CD14-positive monocyte (primary cell): ENCODE data around the gene ACSS2. TPM values are rescaled to one million over a fixed set of nuclear protein-coding genes. Genes with fewer than 3 reads are reported as not detected.

ENCODE experiments used
- DNase-seq, 3 donors: peaks; one replicate each; pipeline ENCODE4 v3.0.0-alpha.2; 2011 to 2022
- H2AFZ ChIP-seq: 2 replicates; pipeline ENCODE4 v1.6.0; 2012; ENCODE audit warnings: mild to moderate bottlenecking, low read depth, low read length, inconsistent platforms; ENCODE audit not compliant: insufficient read depth, poor library complexity, severe bottlenecking
- H3K27ac ChIP-seq, 2 donors: 1 replicate in 1 of 2; 2 replicates in 1 of 2; pipeline ENCODE4 v1.5.1; 2012 to 2013; ENCODE audit warnings: low read length in 2 of 2, control low read depth in 1 of 2, inconsistent platforms in 1 of 2, low read depth in 1 of 2, mild to moderate bottlenecking in 1 of 2
- H3K27me3 ChIP-seq, 2 donors: one replicate each; pipeline versions ENCODE4 v1.6.0 to v1.6.1; 2011 to 2013; ENCODE audit warnings: low read length in 2 of 2; ENCODE audit not compliant: control insufficient read depth in 2 of 2, insufficient read depth in 2 of 2
- H3K36me3 ChIP-seq, 2 donors: replicated peaks in 1 of 2; 1 replicate in 1 of 2; 2 replicates in 1 of 2; pipeline versions ENCODE4 v1.5.1 to v1.6.1; 2012 to 2013; ENCODE audit warnings: low read length in 2 of 2, control low read depth in 1 of 2, inconsistent platforms in 1 of 2, mild to moderate bottlenecking in 1 of 2; ENCODE audit not compliant: insufficient read depth in 2 of 2, control insufficient read depth in 1 of 2
- H3K4me1 ChIP-seq, 2 donors: 1 replicate in 1 of 2; 2 replicates in 1 of 2; pipeline versions ENCODE4 v1.5.1 to v1.6.1; 2012 to 2013; ENCODE audit warnings: low read length in 2 of 2, control low read depth in 1 of 2, inconsistent platforms in 1 of 2, mild to moderate bottlenecking in 1 of 2, moderate library complexity in 1 of 2; ENCODE audit not compliant: insufficient read depth in 2 of 2, control insufficient read depth in 1 of 2
- H3K4me2 ChIP-seq: replicated peaks from 2 replicates; pipeline ENCODE3; 2012; ENCODE audit warnings: low read length, moderate library complexity, mild to moderate bottlenecking; ENCODE audit not compliant: poor library complexity, severe bottlenecking; ENCODE audit errors: extremely low read depth
- H3K4me3 ChIP-seq, 3 experiments: fragments of 200-600 bp in 1 of 3; sonication (generic) in 1 of 3; replicated peaks in 1 of 3; 1 replicate in 2 of 3; 2 replicates in 1 of 3; pipeline ENCODE4 v1.5.1; 2011 to 2013; ENCODE audit warnings: low read length in 3 of 3, mild to moderate bottlenecking in 3 of 3, control low read depth in 2 of 3, low read depth in 2 of 3, inconsistent platforms in 1 of 3, moderate library complexity in 1 of 3
- H3K79me2 ChIP-seq: 2 replicates; pipeline ENCODE4 v1.6.0; 2012; ENCODE audit warnings: mild to moderate bottlenecking, control low read depth, inconsistent platforms, low read length, moderate library complexity; ENCODE audit not compliant: insufficient read depth
- H3K9ac ChIP-seq: 2 replicates; pipeline ENCODE4 v1.6.0; 2017; ENCODE audit warnings: low read length, mild to moderate bottlenecking; ENCODE audit not compliant: insufficient read depth, poor library complexity, severe bottlenecking
- H3K9me3 ChIP-seq, 2 donors: replicated peaks in 1 of 2; 1 replicate in 1 of 2; 2 replicates in 1 of 2; pipeline versions ENCODE4 v1.5.1 to v1.6.1; 2012 to 2013; ENCODE audit warnings: low read length in 2 of 2, control low read depth in 1 of 2; ENCODE audit not compliant: control insufficient read depth in 1 of 2, insufficient read depth in 1 of 2
- H4K20me1 ChIP-seq: 2 replicates; pipeline ENCODE4 v1.6.0; 2012; ENCODE audit warnings: mild to moderate bottlenecking, low read length, control low read depth, moderate library complexity; ENCODE audit not compliant: insufficient read depth
- H3K27ac Mint-ChIP-seq, 7 donors: one replicate each; pipeline ENCODE4 v1.8.0; 2020; ENCODE audit warnings: mild to moderate bottlenecking in 7 of 7, mixed read lengths in 7 of 7, moderate library complexity in 6 of 7, inconsistent platforms in 2 of 7
- H3K27me3 Mint-ChIP-seq, 3 donors: one replicate each; pipeline ENCODE4 v1.8.0; 2021 to 2022; ENCODE audit warnings: low read depth in 3 of 3, mild to moderate bottlenecking in 3 of 3, mixed read lengths in 3 of 3, moderate library complexity in 3 of 3, inconsistent platforms in 1 of 3
- H3K36me3 Mint-ChIP-seq, 2 donors: one replicate each; pipeline ENCODE4 v1.8.0; 2020; ENCODE audit warnings: mixed read lengths in 2 of 2, inconsistent platforms in 1 of 2, mild to moderate bottlenecking in 1 of 2
- H3K4me1 Mint-ChIP-seq: one replicate; pipeline ENCODE4 v1.8.0; 2020; ENCODE audit warnings: mild to moderate bottlenecking, mixed read lengths
- H3K4me3 Mint-ChIP-seq, 2 donors: one replicate each; pipeline ENCODE4 v1.8.0; 2020; ENCODE audit warnings: mild to moderate bottlenecking in 2 of 2, mixed read lengths in 2 of 2, moderate library complexity in 1 of 2
- H3K9me3 Mint-ChIP-seq, 7 donors: one replicate each; pipeline ENCODE4 v1.8.0; 2020 to 2022; ENCODE audit warnings: mixed read lengths in 7 of 7, mild to moderate bottlenecking in 6 of 7, moderate library complexity in 6 of 7, inconsistent platforms in 2 of 7
- CTCF ChIP-seq: fragments of 200-600 bp; IDR thresholded peaks from one replicate; pipeline ENCODE4 v1.8.0; 2022; ENCODE audit warnings: antibody characterized with exemption, mild to moderate bottlenecking
- WGBS: methylation state at CpG from one replicate; pipeline ENCODE4 v1.1.5; 2013; ENCODE audit warnings: missing lambda C conversion rate; ENCODE audit not compliant: insufficient coverage; 5-methylcytosine and 5-hydroxymethylcytosine counted together
- intact Hi-C, 2 donors: fragments of 100-400 bp; cut with micrococcal nuclease; formaldehyde crosslinking; loops; one replicate each; pipeline versions ENCODE4 v1.15.0 to v1.15.1; 2023
- polyA plus RNA-seq, 3 donors: library from polyadenylated mRNA; depleted of rRNA in 1 of 3; unstranded in 2 of 3; stranded (reverse) in 1 of 3; fragments of 300-500 nt in 2 of 3; fragments of >200 nt in 1 of 3; fragmentation: Illumina TruSeq in 2 of 3; gene quantifications; 1 replicate in 2 of 3; 2 replicates in 1 of 3; pipeline ENCODE4 v1.2.3, GENCODE V29; 2012 to 2021

The ACSS2 gene
- polyA plus RNA-seq, 3 donors = 37.7 to 67.2 (median 48.4) TPM

GRCh38 chr20:34829191-34829590 is 47.2 kb upstream of the ACSS2 start:
- Mint-ChIP-seq H3K27ac (no peak overlapping the region), H3K4me3 (no peak overlapping the region)

GRCh38 chr20:34831936-34832335 is 44.5 kb upstream of the ACSS2 start:
- intact Hi-C loops = loop anchor here (5.0 kb wide), 4 partner anchors 40 to 375 kb away; partner anchors contain the start of genes GGT7 (in 1 of the 2) and TRPC4AP (in 1 of the 2)

More at GRCh38 chr20:34829191-34829590, 47.2 kb upstream of the ACSS2 start:
- peaks cover 22 to 24% of the 10 kb centered on the region in 2 donors for H3K4me1 ChIP-seq
- H3K27me3 ChIP-seq = no peaks in the 10 kb centered on the region
- H3K9me3 ChIP-seq = no peaks in the 10 kb centered on the region
- 100% methylated on average over 1 of the region's 3 CpGs for WGBS
- H4K20me1 ChIP-seq = peaks cover 6% of the 10 kb centered on the region
- TF ChIP-seq CTCF = no peak
- Mint-ChIP-seq H3K9me3 (peaks cover 0 to 3% (median 0%) of the 10 kb centered on the region in 7 donors), H3K27me3 (peaks cover 2 to 5% (median 3%) of the 10 kb centered on the region in 3 donors), H3K4me1 (peaks cover 19% of the 10 kb centered on the region), H3K36me3 (no peaks in the 10 kb centered on the region)
- intact Hi-C loops = loop anchor here in 1 of 2 donors (5.0 kb wide), 1 partner anchor 128 kb away; the partner anchor contains the start of genes GSS and MYH7B
- H3K36me3 ChIP-seq = no peaks in the 10 kb centered on the region
- H3K4me2 ChIP-seq = no peak overlapping the region
- no peak overlapping the region for H3K27ac ChIP-seq
- no peak overlapping the region for H3K4me3 ChIP-seq
- H2AFZ ChIP-seq = no peak overlapping the region
- DNase-seq = no peak
- H3K79me2 ChIP-seq = peaks cover 11% of the 10 kb centered on the region
- no peak overlapping the region for H3K9ac ChIP-seq

More at GRCh38 chr20:34831936-34832335, 44.5 kb upstream of the ACSS2 start:
- Histone ChIP-seq H3K79me2 (no peaks in the 10 kb centered on the region), H3K9me3 (no peaks in the 10 kb centered on the region), H3K36me3 (no peaks in the 10 kb centered on the region), H3K27me3 (no peaks in the 10 kb centered on the region), H2AFZ (peak overlapping the region; percentile 54), H3K27ac (no peak overlapping the region), H3K4me3 (no peak overlapping the region), H3K4me2 (no peak overlapping the region), H3K4me1 (peaks cover 11% of the 10 kb centered on the region in 2 donors), H4K20me1 (no peaks in the 10 kb centered on the region), H3K9ac (no peak overlapping the region)
- DNase-seq = peak in 1 of 3 donors; percentile 4
- TF ChIP-seq CTCF = no peak
- no peaks in the 10 kb centered on the region for H3K36me3 Mint-ChIP-seq
- H3K27me3 Mint-ChIP-seq = peaks cover 4 to 5% (median 4%) of the 10 kb centered on the region in 3 donors
- H3K9me3 Mint-ChIP-seq = no peaks in the 10 kb centered on the region
- H3K4me1 Mint-ChIP-seq = peaks cover 9% of the 10 kb centered on the region
- no peak overlapping the region for H3K27ac Mint-ChIP-seq
- no CpG with 5 or more reads among the region's 5 CpGs for WGBS
- H3K4me3 Mint-ChIP-seq = no peak overlapping the region
